Inflammatory macrophage (primary cell): ENCODE data around the gene DDA1.
A peak's percentile ranks its signal among the peaks of the same experiment; 100 is the strongest.
"Not testable (repeated sequence)": the region's sequence is repeated elsewhere in the genome, so short reads cannot be mapped to it uniquely, and the experiment has no call there.

ENCODE experiments used
- DNase-seq, 2 donors: peaks; one replicate each; pipeline ENCODE4 v3.0.0-alpha.2; 2020 to 2022

DDA1 gene

DNA sequence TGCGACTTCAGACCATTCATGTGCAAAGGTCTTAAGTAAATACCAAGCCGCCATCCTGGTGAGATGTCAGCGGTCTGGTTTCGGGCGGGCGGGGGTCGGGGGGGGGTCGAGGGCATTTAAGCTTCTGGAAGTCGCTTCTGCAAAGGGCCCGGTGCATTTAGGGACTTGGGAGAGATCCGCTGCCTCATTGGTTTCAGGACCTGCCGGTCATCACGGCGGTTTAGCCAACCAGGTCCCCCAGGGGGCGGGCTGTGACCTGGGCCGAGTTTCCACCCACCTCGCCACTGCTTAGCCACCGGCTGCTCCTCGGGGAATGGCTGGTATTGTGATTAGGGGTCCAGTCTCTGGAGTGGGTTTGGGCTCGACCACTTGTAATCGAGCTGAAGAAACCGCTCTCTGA is 19.9 kb upstream of the DDA1 start:
- peak; percentile 73 to 87 for DNase-seq

DNA sequence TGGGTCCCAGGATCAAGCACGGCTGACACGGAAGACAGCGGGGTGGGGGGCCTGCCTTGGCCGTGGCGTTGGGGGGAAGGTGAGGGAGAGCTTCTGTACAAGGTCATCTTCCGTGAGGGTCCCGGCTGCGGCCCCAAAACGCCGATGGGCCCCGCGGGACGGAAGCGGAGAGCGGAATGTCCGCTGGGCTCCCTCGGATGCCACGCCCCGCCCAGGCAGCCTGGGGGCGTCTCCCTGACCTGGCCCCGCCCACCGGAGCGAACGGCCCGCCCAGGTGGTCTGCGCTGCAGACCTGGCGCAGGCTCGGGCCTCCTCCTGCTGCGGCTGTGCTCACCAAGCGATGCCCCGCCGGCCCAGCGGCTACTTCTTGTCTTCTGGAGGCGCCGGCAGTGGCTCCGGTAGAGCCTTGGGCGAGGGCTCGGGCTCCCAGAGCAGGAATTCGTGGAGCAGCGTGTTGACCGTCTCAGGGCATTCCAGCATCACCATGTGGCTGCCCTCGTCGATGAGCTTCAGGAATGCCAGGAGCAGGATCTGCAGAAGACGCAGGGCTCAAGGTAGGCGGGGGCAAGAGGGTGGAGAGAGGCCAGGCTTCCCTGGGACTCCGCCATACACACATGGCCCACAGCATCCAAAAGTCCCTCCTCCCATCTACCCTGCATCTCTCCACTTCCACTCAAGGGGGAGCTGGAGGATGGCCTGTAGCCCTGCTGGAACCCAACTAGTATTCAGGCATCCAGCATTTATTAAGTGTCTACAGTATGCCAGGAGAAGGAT is 16.9 kb upstream of the DDA1 start:
- peak; percentile 85 to 89 for DNase-seq

DNA sequence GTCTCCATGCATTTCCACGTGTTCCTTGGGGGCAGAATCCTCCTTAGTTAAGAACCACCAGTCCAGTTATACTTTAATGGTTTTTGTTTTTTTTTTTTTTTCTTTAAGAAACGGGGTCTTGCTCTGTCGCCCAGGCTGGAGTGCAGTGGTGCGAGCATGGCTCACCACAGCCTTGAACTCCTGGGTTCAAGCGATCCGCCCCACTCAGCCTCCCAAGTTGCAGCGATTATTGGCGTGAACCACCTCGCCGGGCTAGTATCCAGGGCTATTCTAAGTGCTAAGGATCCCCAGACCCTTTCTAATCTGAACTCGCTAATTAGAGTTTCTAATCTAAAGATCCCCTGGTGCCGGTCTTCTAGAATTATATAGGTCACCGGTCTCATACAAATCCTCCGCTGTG is 15.8 kb upstream of the DDA1 start:
- DNase-seq: no peak

DNA sequence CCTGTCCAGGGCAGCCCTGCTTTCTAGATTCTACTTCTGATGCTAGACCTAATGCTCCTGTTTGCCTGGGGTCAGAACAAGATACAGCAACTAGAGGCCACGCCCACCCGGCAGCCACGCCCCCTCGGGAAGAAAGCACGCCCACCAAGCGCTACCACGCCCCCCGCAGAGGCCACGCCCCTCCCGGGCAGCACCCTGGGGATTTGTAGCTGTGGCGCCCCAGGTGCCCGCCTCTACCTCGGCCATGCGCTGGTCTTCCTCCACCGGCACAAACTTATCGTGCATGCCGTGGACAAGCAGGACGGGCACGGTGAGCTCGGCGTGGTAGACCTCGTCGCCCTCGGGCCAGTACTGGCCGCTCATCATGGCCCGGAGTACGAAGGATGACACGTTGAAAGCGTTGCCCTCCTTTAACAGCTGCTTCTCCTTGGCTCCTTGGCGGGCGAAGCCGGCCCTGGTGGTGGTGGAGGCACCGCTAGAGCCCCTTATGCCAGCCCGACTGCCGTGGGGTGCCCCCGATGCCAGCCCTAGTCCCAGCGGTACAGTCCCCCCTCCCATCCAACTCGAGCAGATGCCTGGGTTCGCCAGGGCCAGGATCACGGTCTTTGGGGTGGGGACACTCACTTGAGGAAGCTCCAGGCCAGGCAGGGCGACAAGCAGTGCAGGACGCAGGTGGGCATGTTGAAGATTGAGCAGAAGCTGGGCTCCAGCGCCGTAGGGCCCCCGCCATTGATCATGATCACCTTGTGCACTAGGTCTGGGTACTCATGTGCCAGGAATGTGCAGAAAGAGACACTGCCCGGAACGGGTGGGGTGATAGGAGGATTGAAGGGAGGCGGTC is 15.1 kb upstream of the DDA1 start:
- DNase-seq: peak in 1 of 2 donors; percentile 18

DNA sequence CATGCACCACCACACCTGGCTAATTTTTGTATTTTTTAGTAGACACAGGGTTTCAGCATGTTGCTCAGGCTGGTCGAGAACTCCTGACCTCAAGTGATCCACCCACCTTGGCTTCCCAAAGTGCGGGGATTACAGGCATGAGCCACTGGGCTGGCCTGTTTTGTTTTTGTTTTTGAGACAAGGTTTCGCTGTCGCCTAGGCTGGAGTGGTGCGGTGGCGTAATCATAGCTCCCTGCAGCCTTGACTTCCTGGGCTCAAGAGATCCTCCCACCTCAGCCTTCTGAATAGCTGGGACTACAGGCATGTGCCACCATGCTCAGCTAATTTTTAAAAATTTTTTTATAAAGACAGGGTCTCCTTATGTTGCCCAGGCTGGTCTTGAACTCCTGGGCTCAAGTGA is 13.8 kb upstream of the DDA1 start:
- DNase-seq: not testable (repeated sequence)

DNA sequence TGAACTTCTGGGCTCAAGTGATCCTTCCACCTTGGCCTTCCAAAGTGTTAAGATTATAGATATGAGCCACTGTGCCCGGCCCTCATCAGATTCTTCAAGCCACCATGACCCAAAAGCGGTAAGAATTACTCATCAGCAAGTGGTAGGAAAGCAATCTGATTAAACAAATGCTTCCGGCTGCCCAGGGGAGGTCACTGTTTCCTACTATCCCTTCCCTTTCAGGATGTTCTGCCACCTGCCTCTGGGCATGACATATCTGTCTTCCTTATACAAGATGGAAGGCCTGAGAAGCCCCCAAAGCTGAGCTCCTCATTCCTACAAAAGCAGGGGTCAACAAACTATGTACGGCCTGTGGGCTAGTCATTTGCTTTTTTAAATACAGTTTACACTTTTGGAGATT is 13.1 kb upstream of the DDA1 start:
- DNase-seq: peak in 1 of 2 donors; percentile 9

DNA sequence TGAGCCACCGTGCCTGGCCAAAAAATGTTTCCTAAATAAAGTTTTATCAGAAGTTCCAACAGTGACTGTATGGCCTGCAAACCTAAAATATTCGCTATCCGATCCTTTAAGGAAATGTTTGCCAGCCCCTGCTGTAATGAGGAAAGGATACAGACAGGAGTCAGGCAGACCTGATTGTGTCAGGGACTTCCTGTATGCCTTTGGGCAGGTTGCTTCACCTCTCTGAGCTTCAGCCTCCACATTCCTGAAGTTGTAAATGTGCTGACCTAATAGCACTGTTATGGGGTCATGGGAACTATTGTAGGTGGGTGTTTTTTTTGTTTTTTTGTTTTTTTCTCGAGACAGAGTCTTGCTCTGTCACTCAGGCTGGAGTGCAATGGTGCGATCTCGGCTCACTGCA is 12.4 kb upstream of the DDA1 start:
- DNase-seq: no peak

DNA sequence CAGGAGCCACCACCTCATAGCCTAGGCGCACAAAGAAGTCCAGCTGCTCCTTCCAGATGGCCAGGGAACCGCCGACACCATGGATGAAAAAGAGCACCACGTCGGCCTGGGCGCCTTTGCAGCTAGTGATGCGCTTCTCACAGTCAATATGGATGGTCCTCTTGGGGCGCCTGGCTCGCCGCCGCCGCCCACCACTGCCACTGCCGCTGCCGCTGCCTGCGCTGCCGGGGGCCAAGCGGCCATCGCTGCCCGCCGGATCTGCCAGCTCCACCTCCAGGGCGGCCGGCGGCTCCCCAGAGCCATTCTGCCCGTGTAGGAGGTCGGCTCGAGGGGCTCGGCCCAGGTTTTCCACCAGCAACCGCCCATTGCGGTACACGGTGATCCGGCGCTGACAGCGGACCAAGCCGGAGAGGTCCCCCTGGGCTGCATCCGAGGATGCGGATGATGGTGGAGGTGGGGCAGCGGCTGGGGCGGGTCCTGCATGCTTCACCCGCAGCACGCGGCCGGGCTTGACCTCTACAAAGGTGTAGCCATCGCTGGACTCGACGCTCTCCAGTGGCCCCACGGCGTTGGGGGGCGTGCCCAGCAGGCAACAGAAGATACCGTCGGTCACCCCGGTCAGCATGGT is 8.3 kb upstream of the DDA1 start:
- no peak for DNase-seq

DNA sequence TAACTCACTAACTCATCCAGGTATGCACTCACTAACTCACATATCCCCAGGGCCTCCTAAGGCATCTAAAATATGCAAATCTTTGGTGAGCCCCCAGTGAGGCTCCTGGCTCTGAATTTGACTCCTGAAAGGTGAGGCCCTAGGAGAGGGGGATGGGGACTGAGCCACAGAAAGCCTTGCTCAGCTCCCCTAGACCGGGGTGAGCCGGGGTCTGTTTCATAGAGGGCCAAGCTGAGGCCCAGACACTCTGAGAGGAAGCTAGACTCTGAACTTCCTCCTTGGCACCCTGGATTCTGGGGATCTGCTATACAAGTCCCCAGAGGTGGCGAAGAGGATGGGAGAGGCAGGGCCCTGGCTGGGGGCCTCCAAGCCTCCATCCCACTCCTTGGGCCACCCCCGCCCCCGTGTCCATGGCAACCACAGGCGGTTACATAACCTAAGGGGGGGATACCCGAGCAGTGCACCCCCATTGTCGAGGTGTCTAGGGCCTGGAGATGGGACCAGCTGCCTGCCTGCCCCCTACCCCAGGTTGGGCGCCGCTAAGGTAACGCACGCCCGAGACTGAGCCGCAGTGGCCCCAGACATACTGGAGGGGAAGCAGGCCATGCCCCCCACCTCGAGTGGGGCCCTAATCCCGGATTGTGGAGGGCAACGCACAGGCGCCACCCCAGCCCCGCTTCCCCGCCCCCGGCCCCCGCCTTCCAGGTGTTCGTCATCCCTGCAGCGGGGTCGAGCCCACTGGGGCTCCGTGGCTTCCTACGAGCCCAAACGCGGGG is 6.8 kb upstream of the DDA1 start:
- DNase-seq: peak; percentile 57 to 66

DNA sequence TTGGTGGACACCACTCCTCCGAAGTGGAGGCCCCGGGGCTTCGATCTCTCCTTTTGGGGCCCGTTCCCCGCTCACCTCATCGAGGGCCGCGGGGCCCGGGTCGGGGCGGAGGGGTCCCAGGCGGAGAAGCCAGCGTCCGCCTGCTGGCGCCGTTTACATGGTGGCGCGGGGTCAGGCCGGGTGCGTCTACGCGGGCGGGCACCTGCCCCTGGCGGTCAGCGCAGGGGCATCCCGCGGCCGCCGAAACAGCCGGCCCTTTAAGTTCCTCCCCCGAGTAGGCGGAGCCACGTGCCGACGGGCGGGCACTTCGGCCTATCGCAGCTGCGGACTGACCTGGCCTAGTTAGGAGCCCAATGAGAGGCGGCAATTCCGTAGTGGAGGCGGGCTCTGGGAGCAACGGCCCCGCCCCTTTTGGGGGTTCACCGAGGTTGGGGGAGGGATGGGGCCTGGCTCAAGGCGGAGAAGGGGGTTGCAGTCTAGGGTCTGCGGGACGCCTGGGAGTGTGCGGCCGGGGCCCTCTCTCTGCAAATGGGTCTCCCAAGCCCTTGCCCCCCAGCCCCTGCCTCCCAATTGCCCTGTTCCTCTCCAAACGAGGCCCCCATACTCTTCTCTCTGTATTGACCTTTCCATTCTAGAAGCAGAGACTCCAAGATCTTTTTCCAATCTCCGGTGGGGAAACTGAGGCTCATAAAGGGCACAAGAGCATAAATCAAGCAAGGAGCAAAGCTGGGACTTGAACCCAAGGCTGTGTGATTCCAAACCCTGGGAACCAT is 6.0 kb upstream of the DDA1 start, which contains the start of gene ABHD8:
Gene ABHD8, minus strand, starts transcription at position 259 of the 773 bp plus-strand sequence. CDS start 1,809 bp downstream, outside the sequence.
- peak; percentile 97 to 98 for DNase-seq

DNA sequence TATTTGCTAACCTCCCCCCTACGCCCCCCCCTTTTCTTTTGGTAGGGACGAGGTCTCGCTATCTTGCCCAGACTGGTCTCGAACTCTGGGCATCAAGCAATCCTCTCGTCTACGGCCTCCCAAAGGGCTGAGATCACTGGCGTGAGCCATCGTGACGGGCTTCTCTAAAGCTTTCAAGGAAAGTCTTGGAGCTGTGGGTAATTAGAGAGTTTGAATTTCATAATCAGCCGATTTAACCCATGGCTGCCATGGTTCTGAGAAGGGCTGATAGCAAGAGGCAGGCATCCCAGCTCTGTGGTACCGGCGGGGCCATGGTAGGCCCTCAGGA is 5.5 kb upstream of the DDA1 start:
- DNase-seq: no peak

DNA sequence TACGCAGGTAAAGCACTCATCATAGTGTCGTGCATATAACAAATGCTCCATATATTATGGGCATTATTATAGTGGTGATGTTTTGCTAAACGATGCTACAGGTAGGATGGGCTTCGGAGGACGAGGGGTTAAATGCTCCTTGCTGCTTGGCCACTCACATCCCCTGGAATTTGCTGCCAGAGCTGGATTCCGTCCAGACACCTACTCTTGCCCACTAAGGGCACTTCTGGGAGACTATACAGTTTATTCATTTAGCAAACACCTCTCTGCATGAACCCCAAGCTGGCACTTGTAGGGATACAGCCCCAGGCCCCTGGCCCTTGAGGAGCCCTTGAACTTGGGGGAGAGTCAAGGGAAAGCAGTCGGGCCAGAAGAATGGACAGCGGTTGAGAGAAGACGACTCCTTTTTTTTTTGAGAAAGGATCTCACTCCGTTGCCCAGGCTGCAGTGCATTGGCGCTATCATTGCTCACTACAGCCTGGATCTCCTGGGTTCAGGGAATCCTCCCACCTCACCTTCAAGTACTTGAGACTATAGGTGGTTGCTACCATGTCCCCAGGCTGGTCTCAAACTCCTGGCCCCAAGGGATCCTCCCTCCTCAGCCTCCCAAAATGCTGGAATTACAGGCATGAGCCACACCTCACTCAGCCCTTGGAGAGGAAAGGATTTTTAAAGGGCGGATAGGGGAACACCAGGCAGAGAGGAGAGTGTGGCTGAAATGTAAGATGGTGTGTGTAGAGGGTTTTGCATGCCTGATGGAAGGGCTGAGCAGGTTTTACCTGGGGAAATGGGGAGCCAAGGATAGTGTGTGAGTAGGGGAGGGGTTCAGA is 4.8 kb upstream of the DDA1 start:
- DNase-seq: no peak

DNA sequence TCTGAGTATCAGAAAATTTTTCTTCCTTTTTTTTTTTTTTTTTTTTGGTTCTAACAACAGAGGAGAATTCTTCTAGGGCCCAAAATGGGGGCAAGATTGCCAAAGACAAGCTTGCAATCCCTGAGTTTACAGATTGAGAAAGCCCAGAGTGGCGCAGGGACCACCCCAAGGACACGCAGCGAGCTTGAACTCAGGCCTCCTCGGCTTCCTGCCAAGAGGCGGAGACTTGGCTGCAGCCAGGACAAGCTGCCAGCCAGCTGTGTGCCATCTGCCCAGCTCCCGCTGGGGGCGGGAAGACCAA is 4.2 kb upstream of the DDA1 start:
- no peak for DNase-seq

DNA sequence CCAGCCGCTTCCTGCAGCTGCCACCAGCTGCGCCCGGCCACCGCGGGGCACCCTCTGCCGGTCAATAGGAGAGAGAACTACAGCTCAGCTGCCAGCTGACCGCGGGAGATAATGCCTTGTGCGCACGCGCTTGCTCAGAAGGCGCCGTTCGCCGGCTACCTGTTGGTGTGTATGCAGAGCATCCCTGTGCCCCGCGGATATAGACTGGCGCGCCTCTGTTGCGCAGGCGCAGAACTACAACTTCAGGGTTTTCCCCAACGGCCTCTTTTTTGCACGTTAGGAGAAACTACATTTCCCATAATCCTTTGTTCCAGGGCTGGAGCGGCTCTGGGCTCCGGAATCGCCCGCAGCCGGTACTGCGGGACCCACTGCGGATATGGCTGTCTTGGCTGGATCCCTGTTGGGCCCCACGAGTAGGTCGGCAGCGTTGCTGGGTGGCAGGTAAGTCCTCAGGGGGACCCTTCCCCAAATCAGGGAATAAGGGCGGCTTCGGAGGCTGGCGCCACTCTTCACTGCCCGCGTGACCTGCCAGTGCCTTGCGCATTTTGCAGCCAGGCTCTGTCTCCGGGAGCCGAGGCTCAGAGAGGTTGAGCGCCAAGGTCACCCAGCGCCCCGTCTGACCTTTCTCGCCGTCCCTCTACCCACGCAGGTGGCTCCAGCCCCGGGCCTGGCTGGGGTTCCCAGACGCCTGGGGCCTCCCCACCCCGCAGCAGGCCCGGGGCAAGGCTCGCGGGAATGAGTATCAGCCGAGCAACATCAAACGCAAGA is 3.7 kb upstream of the DDA1 start, which contains the start of gene MRPL34:
Gene MRPL34, plus strand, starts transcription at position 356 of the 768 bp plus-strand sequence. Its CDS starts 21 bp downstream, at position 377.
- peak; percentile 98 to 99 for DNase-seq

DNA sequence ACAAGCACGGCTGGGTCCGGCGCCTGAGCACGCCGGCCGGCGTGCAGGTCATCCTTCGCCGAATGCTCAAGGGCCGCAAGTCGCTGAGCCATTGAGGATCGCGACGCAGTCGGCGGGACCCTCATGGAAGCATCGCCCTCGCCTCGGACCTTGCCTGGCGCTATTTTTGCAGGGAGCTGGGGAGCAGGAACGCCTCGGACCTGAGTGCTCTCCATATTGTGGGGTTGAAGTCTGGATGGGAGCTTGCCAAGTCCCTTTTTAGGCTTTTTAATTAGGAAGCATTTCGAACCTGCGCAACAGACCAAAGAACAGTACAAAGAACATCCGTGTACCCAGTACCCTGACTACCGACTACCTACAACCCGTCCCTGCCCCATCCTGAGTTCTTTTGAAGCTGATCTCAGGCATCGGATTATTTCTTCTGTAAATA is 3.1 kb upstream of the DDA1 start:
- DNase-seq: no peak

DNA sequence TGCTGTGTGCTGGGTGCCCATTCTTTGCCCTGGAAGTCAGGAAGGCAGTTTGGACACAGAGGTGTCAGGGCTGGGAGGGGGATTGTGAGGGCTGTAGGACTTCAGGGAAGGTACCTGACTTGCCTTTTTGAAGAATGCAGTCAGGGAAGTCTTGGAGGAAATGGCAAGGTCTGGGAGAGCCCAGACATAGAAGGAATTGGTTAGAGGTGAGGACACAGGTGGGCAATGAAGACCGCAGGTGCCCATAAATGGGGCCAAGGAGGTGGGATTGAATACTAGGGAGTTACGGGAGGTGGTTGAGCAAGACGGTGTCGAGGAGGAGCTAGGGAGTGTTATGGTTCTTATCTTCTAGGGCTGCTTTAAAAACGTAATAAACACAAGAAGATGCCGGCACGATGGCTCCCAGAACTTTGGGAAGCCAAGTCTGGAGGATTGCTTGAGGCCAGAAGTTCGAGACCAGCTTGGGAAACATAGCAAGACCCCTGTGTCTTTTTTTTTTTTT is 1.4 kb upstream of the DDA1 start:
- no peak for DNase-seq

DNA sequence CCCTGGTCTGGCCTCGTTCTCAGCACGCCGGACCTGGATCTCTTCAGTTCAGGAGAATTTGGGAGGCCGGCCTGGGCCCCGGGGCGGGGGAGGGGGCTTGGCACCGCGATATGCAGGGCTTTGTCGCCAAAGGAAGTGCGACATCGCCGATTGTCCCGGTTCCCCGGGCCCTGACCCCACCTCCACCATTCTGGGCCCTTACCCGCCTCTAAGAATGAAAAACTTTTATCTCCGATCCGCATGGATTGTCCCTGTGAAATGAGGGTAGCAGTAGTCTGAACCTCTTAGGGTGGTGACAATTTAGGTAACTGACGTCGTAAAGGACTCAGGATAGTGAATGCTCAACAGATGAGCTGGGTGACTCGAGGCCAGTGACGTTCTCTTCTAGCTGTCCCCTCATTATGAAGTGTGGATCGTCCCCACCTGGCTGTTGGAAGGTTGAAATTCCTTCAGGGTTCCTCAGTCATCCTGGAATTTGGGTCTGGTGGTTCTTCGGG is 650 bp downstream of the DDA1 start:
- no peak for DNase-seq

DNA sequence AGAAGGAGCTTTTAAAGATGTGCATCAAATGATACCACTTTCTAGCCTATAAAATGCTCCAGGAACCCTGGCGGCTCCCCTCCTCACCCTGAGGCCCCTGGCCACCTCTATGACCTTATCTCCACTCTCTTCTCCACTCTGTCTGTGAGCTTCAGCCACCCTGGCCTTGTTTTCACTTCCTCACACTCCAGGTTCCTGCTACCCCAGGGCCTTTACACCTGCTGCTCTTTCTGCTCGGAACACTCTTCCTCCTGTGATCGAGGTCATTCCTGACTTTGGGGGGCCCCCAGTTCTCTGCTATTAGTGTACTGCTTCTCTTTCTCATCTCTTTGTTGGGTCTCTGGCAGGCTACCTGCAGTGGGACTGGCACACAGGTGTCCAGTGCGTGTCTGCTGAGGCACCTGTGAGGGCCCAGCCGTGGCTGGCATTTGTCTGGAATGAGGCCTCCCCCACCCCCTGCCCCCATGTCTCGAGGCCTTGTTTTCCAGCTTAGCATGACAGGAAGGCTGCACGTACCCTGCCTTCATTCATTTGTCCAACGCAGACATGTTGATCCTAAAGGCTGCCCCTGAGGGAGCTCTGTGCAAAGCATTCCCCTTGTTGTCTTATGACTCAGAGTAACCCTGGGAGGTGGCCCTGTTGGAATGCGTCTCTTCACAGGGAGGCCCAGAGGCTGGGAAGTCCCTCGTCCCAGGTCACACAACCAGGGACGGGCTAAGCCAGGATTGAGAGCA is 2.3 kb downstream of the DDA1 start:
- no peak for DNase-seq
